Keratinocyte (primary cell): ENCODE results near the gene LAMA2.

Experiments
- CTCF ChIP-seq, 3 experiments: IDR thresholded peaks in 1 of 3; conservative IDR thresholded peaks in 1 of 3; optimal IDR thresholded peaks in 1 of 3; 2 replicates in 2 of 3; 3 replicates in 1 of 3; pipeline versions ENCODE3 to v1.5.1; 2011; ENCODE audit warnings: low read length in 3 of 3, mild to moderate bottlenecking in 3 of 3, moderate library complexity in 2 of 3, control low read depth in 1 of 3, inconsistent platforms in 1 of 3; ENCODE audit not compliant: insufficient read depth in 2 of 3; ENCODE audit errors: extremely low read depth in 1 of 3
- EZH2 ChIP-seq: IDR thresholded peaks from one replicate; pipeline ENCODE4 v1.6.1; 2012; ENCODE audit warnings: inconsistent platforms, mild to moderate bottlenecking, low read length, moderate library complexity

- TF ChIP-seq CTCF (optimal IDR thresholded peaks at IDR 0.05 in 1 of 3, IDR thresholded peaks at IDR 0.05 in 1 of 3, conservative IDR thresholded peaks at IDR 0.05 in 1 of 3; ENCODE audit: extremely low read depth in 1 of 3, insufficient read depth in 2 of 3, low read length in 3 of 3) (no peak), EZH2 (no peak)
Measured at GRCh38 chr6:129478379-129478778, 595.4 kb downstream of the LAMA2 start.
